ENCODE results near the gene DPF3.

Gene DPF3

DNA sequence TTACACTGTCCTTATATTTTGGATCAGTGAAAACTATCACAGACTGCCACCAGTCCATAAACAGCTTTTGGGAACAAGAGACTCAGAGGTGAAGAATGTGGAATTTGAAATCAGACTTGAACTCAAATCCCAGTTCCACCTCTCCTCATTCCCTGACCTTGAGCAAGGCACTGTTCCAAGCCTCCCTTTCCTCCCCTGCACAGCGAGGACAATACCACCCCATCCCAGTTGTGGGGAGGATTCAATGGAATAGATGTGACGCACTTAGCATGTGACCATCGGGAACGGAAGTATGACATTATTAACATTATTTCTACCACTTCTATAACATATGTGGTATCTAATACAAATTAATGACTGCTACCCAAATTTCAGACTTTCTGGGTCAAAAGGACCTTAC lies 63.5 kb downstream of the DPF3 start:
- TF ChIP-seq, protein P1, sequence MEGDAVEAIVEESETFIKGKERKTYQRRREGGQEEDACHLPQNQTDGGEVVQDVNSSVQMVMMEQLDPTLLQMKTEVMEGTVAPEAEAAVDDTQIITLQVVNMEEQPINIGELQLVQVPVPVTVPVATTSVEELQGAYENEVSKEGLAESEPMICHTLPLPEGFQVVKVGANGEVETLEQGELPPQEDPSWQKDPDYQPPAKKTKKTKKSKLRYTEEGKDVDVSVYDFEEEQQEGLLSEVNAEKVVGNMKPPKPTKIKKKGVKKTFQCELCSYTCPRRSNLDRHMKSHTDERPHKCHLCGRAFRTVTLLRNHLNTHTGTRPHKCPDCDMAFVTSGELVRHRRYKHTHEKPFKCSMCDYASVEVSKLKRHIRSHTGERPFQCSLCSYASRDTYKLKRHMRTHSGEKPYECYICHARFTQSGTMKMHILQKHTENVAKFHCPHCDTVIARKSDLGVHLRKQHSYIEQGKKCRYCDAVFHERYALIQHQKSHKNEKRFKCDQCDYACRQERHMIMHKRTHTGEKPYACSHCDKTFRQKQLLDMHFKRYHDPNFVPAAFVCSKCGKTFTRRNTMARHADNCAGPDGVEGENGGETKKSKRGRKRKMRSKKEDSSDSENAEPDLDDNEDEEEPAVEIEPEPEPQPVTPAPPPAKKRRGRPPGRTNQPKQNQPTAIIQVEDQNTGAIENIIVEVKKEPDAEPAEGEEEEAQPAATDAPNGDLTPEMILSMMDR (IDR thresholded peaks at IDR 0.05; ENCODE audit: control extremely low read depth, extremely low read depth, low read depth, missing control alignments): no peak
- DNase-seq (ENCODE audit: extremely low spot score): no peak
- POLR2A ChIA-PET: no interaction called here
- CTCF ChIA-PET: interaction anchor here (1.4 kb wide), 1 partner anchor 13 kb away, joined by 3 read pairs; no protein-coding TSS in a partner anchor

DNA sequence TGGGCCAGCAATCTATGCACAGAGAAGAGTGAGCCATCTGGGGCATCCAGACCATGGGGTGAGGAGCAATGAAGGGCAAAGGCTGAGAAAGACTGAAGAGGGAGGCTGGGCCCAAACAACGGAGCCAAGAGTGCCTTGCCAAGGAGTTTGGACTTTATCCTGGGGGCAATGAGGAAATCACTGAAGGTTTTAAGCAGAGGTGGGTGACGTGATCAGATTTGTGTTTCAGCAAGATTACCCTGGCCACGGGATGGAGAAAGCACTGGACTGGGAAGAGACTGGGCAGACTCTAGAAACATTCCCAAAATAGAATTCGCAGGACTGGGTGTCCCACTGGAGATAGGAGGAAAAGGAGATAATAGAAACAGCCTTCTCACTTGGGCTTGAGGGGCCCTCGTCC lies 65.3 kb downstream of the DPF3 start:
- POLR2A ChIA-PET: no interaction called here
- CTCF ChIA-PET: no interaction called here
- TF ChIP-seq, protein P1 (IDR thresholded peaks at IDR 0.05; ENCODE audit: control extremely low read depth, extremely low read depth, low read depth, missing control alignments): no peak
- no peak for DNase-seq (ENCODE audit: extremely low spot score)

DNA sequence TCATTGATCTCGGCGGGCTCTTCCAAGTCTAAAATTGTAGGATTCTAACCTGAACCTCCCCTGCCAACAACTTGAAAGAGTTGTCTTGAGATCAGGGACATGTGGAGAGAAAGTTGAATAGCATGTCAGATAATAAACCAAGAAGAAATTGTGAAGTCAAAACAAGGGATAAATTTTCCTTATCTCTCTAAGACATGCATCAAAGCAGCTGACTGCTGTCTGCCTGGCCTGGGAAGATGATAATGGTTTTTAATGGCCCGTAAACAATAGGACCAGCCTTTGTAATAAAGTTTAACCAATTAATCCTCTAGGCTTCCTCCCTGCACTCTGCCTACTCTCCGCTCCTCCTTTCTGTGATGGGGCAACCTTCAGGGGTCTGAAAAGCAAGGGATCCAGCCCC lies 67.9 kb downstream of the DPF3 start:
- ChIA-PET CTCF (no interaction called here), POLR2A (interaction anchor here (0.5 kb wide), 1 partner anchor 144 kb away, joined by 5 read pairs; no protein-coding TSS in a partner anchor)
- TF ChIP-seq, protein P1 (IDR thresholded peaks at IDR 0.05; ENCODE audit: control extremely low read depth, extremely low read depth, low read depth, missing control alignments): no peak
- no peak for DNase-seq (ENCODE audit: extremely low spot score)

DNA sequence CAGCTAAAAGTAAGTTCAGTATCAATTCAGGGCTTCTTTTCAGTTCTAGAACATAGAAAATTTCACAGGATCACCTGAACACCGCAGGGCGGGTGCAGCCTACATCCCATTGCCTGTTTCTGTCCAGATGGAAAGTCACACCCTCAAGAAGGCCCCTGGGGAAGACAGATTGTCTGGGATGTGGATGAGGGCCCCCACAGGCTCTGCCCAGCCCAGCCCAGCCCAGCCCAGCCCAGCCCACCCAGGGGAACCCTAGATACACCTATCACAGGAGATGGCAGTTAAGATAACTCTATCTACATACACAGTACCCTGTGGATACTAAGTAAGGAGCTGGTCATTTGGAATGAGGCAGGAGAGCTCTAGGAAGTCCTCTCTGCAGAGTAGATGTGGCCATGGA lies 68.4 kb downstream of the DPF3 start:
- ChIA-PET POLR2A (interaction anchor here (0.5 kb wide), 1 partner anchor 144 kb away, joined by 5 read pairs; no protein-coding TSS in a partner anchor), CTCF (no interaction called here)
- DNase-seq (ENCODE audit: extremely low spot score): no peak
- TF ChIP-seq, protein P1 (IDR thresholded peaks at IDR 0.05; ENCODE audit: control extremely low read depth, extremely low read depth, low read depth, missing control alignments): no peak

DNA sequence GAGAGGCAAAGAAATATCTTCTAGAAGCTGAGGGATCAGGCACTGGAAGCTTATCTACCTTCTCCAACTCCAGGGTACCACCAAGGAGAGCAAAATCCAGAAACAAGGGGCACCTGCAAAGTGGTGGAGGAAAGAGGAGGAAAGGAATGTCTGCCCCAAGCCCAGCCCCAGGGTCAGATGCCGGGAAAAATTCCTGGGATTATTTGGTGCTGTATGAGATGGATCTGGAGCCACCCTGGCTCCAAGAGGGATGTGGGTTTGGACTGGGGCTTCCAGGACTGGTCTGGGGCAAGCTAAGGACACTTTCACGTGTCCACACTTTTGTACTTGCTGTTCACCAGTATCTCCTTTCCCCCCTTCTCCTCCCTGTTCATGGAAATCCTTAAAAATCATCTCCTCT lies 69.8 kb downstream of the DPF3 start:
- ChIA-PET POLR2A (no interaction called here), CTCF (no interaction called here)
- TF ChIP-seq, protein P1 (IDR thresholded peaks at IDR 0.05; ENCODE audit: control extremely low read depth, extremely low read depth, low read depth, missing control alignments): no peak
- DNase-seq (ENCODE audit: extremely low spot score): no peak

DNA sequence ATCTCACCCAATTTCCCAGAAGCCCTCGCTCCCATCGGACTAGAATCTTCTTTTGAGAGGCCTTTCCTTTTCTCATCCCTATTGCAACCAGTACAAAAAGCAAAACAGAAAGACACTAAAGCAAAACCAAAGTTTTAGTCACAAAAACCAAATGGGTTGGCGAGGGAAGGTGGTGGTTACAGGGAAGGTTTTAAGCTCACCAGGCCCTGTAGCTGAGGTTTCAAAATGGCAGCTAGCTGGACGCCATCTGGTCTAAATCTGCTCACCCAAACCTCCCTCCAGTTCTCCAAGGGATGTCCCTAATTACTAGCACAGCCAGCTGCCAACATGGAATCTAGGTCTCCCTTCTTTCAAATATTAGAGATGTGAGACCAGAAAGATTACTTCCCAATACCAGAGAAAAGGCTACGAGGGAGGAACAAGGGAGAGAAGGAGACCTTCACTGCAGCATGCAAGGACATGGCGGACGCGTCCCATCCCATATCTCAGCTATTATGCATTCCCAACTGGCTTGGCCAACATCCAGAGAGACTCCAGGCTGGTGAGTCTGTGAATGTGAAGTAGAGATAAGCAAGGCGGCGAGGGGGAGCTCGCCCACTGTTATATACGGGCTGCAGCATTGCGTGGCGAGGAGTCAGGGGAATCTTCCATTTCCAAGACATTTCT lies 70.8 kb downstream of the DPF3 start:
- ChIA-PET POLR2A (no interaction called here), CTCF (no interaction called here)
- no peak for DNase-seq (ENCODE audit: extremely low spot score)
- TF ChIP-seq, protein P1 (IDR thresholded peaks at IDR 0.05; ENCODE audit: control extremely low read depth, extremely low read depth, low read depth, missing control alignments): no peak

Data from GM10248 (cell line).